Colon (tissue), 2 donors: ENCODE results near the gene NDUFS5.
"Not testable (repeated sequence)": the region's sequence is repeated elsewhere in the genome, so short reads cannot be mapped to it uniquely, and the experiment has no call there.

Experiments
- FAIRE-seq: peaks from 2 replicates; lab custom pipeline; 2012; peaks lifted over from hg19 to GRCh38; lab: Jason Lieb, UNC
- donor health status: control.
- donor health status: control.

Gene NDUFS5

DNA sequence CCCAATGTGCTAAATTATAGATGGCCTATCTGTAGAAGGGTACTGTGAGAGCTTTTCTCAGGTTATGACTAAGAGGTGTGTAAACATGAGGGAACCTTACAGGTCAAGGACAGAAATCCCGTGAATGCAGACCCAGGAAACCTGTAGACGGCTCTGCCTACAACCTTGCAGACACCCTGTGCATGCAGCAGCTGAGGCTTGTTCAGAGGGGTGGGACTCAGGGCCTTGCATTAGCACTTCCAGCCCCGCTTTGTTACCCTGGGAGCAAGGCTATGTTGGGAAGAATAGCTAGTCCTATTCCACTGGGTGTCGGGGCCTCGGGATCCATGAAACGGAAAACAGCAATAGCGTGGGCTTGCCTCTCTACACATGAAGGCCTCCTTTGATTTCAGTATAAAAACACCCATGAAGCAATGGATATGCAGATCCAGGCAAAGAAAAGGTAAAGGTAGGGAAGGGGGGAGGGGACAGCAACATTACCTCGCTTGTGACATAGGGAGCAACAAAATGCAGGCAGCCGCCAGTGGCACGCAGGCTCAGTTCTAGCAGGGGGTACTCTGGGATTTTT is 9.5 kb upstream of the NDUFS5 start:
- FAIRE-seq, result no peak

DNA sequence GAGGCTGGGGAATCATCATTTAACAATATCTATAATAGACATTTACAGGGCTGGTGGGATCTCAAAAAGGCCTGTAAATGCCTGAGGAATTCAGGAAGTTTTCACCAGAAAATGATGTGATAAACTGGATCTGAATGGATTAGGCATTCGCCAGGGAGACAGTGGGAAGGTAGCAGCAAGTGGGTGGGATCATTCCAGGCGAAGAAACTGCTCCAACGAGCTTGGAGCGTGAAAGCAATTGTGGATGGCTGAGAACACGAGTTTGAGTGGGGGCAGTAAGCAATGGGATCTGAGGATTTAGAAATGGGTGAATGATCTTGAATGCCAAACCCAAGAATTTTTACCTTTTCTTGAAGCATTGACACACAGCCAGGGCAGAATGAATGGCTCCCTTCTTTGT is 8.9 kb upstream of the NDUFS5 start:
- FAIRE-seq, result no peak

DNA sequence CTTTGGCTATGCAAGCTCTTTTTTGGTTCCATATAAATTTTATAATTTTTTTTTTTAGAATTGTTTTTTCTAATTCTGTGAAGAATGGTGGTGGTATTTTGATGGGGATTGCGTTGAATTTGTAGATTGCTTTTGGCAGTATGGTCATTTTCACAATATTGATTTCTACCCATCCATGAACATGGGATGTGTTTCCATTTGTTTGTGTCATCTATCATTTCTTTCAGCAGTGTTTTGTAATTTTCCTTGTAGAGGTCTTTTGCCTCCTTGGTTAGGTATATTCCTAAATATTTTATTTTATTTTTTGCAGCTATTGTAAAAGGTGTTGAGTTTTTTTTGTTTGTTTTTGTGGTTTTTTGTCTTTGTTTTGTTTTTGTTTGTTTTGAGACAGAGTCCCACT is 5.7 kb upstream of the NDUFS5 start:
- FAIRE-seq, result not testable (repeated sequence)

DNA sequence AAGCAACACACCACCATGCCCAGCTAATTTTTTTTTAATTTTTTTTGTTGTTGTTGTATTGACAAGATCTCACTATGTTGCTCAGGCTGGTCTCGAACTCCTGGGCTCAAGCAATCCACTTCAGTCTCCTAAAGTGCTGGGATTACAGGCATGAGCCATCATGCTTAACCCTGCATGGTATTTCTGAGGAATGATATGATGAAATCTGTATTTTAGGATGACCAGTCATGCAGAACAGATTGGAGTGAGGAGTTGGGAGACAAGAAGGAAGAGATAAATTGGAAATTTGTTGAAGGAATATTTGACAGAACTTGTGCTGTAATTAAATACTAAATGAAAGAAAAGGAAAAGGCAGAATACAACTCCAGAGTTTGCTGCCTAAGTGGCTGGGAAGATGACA is 4.7 kb upstream of the NDUFS5 start:
- no peak for FAIRE-seq

DNA sequence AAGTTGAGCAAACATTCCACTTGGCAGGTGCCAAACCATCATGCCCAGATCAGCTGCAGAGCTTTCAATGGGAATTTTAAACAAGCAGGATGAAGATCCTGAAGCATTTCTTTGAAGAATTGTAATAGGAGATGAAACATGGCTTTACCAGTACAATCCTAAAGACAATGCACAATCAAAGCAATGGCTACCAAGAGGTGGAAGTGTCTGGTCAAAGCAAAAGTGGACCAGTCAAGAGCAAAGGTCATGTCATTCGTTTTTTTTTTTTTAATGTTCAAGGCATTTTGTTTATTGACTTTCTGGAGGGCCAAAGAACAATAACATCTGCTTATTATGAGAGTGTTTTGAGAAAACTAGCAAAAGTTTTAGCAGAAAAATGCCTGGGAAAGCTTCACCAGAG is 3.0 kb upstream of the NDUFS5 start:
- no peak for FAIRE-seq

DNA sequence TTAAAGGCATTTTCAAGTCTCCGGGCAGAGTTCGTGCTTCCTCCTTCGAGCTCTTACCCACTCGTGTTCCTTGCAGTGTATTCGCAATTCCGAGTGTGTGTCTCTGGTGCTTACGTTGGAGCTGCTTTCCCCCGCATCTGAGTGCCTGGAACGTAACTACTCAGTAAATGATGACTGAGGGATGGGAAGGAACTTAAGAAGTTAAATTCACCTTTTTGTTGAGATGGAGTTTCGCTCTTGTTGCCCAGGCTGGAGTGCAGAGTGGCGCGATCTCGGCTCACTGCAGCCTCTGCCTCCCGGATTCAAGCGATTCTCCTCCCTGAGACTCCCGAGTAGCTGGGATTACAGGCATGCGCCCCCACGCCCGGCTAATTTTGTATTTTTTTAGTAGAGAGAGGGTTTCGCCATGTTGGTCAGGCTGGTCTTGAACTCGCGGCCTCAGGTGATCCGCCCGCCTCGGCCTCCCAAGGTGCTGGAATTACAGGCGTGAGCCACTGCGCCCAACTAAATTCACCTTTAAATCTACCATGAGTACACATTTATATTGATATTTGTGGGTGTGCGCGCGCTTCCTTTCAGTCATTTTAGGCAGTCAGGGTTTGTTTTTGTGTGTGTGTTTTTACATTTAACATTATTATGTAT is 837 bp downstream of the NDUFS5 start:
- FAIRE-seq, result no peak

DNA sequence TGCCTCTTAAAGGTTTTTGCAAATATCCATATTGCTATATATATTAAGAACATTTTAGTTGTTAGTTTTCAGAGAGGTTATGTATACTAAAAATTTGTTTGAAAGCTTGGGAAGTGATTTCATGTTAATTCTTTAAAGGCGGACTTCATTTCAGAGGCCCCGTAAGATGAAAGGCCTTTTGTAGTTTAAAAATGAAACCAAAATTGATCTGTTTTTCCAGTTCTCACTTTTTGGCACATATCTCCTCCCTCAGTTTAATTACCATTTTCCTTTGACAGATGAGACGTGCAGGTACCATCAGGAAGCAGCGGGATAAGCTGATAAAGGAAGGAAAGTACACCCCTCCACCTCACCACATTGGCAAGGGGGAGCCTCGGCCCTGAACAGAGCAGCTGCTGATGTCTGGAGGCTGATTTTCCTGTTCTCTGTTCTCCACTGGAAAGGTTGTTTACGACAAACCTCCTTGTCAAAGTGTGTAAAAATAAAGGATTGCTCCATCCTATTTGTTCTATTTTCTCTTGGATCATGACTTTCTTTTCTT is 8.0 kb downstream of the NDUFS5 start:
- FAIRE-seq, result no peak

DNA sequence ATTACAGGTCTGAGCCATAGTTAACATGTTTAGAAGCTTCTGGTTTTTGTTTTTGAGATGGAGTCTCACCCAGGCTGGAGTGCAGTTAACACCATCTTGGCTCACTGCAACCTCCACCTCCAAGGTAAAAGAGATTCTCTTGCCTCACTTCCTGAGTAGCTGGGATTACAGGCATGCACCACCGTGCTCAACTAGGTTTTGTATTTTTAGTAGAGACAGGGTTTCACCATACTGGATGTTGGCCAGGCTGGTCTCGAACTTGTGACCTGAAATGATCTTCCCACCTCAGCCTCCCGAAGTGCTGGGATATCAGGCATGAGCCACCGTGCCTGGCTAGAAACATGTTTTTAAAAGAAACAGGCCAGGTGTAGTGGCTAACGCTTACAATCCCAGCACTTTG is 10.5 kb downstream of the NDUFS5 start:
- no peak for FAIRE-seq

DNA sequence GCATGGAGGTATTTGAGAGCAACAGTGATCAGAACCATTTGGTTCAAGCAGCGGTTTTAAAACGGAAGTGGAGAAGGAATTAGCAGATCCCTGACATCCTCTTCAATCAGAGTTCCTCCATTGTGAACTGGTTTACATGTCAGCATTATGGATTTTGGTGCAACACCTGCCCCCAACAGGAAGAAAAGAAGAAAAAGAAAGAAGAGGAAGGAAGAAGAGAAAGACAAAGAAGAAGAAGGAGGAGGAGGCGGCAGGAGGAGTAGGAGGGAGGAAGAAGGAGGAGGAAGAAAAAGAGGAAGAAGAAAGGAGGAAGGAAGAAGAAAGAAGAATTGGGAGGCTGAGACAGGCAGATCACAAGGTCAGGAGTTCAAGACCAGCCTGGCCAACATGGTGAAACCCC is 17.4 kb downstream of the NDUFS5 start:
- FAIRE-seq, result no peak

DNA sequence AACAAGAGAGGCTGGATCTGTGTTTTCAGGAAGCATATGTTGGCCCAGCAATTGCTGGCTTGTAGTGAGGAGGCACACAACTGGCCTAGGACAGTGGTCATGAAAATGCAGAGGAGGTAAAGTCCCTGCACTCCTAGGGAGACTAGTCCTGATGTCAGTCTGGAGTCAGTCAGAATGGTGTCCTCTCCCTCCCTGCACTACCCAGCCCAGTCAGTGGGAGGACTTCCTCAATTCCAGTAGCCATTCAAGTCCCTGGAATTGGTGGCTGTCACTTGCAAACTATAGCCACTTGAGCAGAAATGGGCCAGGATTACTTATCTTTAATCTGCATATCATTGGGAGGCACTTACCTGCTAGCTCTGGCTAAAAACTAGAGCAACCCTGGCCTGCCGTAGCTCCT is 18.6 kb downstream of the NDUFS5 start:
- FAIRE-seq, result no peak

DNA sequence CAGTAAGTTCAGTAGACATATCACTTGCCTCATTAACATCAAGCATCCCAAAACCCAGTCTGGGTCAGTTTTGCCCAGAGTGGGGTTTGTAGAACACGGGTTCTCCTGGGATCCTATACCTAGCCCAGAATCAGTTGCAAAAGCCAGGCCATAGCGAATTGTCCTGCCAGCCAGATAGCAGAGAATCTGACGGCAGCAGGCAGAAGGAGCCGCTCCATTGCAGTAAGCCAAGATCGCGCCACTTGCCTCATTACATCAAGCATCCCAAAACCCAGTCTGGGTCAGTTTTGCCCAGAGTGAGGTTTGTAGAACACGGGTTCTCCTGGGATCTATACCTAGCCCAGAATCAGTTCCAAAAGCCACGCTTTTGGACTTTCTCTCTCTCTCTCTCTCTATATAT is 19.1 kb downstream of the NDUFS5 start:
- FAIRE-seq, result no peak

DNA sequence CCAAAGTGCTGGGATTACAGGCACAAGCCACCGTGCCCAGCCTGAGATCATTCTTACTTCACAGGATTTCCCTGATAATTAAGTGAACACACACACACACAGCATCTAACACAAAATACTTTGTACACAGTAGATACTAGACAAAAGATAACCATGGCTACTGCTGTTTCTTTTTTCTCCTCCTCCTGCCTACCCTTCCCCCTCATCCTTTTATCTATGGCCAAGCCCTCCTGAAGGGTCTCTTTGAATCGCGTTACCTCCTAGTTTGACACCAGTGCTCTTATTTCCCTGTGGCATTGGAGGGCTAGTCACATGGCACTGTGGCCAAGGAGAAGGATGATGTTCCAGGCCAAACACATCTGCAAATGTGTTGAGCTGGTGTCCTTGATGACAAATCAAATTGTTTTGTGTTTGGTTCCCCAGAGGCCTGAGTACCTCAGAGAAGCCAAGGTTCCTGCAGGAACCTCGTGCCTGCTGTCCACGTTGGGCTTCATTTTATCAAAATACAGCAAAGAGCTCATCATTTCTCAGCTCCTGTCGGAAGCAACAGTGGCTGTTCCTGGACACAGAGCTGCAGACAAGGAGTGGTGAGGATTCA is 20.6 kb downstream of the NDUFS5 start:
- no peak for FAIRE-seq

DNA sequence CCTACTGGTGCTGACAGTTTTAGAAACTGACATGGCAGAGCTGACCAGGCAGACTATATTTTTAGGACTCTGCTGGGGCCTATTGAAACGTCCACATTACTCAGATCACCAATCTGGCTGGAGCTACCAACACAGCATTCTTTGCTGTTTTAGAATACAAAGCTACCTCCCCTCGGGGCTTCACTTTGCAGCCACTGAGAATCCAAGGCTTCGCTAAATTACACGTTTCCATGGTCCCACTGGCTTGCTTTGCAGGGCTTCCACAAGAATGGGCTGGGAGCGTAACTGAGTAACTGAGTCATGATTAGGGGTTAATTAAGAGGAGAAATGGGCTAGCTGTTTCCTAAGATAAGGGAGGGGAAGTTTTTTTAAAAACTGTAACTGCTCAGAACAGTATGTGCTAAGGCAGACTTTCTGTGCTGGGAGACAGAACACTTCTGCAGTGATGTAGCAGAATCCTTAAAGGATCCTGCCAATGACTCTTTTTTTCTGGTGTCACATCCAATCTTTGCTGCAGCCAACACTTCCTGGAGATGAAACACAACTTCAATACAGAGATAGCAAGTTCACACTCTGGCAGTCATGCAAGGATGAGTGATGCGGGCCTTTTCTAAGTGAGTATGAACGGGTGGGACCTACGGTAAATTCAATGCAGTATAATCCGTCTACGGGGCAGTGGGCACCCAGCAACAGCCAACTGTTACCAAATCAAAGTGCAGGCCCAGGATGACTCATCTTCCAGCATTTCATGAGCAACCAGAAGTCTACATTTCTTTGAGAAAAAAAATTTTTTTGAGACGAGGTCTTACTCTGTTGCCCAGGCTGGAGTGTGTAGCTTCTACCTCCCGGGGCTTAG is 21.5 kb downstream of the NDUFS5 start:
- no peak for FAIRE-seq

DNA sequence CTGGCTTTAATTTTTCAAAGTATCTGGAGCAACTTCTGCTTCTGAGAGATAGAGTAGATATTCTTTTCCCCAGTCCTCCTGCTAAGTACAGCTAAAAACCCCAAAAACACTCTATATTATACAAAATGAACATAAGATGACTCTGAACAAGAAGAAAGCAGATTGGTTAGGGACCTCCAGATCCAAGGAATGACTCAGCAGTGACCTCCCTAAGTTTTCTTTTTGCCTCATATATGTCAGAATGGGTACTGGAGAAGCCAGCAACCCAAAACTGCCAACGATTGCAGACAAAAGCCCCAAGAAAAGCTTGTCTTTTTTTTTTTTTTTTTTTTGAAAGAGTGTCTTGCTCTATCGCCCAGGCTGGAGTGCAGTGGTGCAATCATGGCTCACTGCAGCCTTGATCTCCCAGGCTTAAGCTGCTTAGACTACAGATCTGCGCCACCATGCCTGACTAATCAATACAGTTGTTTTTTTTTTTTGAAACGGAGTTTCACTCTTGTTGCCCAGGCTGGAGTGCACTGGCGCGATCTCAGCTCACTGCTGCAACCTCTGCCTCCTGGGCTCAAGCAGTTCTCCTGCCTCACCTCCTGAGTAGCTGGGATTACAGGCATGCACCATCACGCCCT is 22.7 kb downstream of the NDUFS5 start:
- no peak for FAIRE-seq

DNA sequence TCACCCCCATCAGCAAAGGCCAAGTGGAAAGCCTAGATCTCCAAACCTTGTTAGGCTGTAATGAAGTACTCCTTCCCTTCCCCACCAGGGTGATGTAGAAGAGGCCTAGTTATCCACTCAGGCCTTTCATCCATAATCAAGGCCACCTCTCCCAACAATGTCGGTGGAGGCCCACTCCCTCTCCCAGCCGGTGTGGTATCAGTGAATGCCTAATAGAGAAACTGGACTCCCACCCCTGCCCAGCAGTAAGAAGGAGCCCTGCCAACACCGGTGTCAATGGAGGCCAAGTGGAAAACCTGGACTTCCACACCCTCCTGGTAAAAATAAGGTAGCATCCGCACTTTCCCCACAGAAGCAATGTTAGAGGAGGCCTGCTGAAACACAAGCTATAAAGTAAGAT is 23.9 kb downstream of the NDUFS5 start:
- no peak for FAIRE-seq

DNA sequence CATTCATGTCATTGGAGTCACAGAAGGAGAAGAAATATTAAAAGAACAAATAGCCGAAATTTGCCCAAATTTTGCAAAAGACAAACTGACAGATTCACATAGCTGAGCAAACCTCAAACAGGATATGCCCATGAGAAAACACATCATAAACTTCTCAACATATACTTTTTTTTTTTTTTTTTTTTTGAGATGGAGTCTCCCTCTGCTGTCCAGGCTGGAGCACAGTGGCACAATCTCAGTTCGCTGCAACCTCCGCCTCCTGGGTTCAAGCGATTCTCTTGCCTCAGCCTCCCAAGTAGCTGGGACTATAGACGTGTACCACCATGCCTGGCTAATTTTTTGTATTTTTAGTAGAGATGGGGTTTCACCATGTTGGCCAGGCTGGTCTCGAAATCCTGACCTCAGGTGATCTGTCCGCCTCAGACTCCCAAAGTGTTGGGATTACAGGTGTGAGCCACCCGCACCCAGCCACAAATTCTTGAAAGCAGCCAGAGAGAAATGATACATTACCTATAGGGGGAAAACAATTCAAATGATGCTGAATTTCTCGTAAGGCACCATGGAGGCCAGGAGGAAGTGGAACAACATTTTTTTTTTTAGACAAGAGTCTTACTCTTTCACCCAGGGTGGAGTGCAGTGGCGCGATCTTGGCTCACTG is 25.2 kb downstream of the NDUFS5 start:
- FAIRE-seq, result not testable (repeated sequence)

DNA sequence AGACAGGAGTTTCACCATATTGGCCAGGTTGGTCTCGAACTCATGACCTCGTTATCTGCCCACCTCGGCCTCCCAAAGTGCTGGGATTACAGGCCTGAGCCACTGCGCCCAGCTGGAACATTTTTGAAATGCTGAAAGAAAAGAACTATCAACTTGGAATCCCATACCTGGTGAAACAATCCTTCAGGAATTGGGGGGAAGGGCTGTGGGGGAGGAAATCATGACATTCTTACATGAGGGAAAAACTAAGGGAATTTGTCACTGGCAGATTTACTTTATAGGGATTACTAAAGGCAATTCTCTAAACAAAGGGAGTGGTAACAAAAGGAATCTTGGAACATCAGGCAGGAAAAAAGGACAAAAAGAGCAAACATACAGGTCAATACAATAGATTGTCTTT is 25.8 kb downstream of the NDUFS5 start:
- no peak for FAIRE-seq

DNA sequence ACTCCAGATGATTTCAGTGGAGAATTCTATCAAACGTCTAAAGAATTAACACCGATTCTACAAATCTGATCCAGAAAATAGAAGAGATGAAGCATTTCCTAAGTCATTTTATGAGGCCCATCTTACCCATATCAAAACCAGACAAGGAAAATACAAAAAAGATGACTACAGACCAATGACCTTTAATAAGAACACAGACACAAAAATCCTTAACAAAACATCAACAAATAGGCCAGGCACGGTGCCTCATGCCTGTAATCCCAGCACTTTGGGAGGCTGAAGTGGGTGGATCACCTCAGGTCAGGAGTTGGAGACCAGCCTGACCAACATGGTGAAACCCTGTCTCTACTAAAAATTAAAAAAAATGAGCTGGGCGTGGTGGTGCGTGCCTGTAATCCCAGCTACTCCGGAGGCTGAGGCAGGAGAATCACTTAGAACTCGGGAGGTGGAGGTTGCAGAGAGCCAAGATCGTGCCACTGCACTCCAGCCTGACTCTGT is 29.1 kb downstream of the NDUFS5 start:
- FAIRE-seq, result not testable (repeated sequence)

DNA sequence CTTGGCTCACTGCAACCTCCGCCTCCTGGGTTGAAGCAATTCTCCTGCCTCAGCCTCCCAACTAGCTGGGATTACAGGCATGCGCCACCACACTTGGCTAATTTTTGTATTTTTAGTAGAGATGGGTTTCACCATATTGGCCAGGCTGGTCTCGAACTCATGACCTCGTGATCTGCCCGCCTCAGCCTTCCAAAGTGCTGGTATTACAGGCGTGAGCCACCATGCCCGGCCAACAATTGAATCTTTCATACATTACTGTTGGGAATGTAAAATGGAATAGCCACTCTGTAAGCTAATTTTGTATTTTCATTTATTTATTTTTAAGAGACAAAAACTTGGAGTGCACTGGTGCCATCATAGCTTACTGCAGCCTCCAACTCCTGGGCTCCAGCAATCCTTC is 35.4 kb downstream of the NDUFS5 start:
- not testable (repeated sequence) for FAIRE-seq

DNA sequence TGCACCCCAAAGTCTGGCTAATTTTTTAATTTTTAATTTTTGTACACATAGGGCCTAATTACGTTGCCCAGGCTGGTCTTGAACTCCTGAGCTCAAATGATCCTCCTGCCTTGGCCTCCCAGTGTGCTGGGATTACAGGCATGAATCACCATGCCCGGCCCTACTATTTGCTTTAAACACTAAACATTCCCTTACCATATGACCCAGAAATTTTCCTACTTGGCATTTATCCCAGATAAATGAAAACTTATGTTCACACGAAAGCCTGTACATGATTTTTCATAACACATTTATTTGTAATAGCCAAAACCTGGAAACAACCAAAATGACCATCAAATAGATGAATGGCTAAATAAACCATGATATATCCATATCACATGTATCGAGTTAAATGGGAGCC is 35.8 kb downstream of the NDUFS5 start:
- no peak for FAIRE-seq

DNA sequence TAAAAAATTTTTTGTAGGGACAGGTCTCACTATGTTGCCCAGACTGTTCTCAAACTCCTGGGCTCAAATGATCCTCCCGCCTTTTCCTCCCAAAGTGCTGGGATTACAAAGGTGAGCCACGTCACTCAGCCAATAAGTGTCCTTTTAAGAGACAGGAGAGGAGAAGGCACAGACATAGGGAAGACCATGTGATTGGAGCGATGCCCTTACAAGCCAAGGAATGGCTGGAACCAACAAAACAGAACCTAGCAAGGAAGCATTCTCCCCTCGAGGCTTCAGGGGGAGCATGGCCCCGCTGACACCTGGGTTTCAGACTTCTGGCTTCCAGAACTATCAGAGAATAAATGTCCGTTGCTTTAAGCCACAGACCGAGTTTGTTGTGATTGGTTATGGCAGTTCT is 37.0 kb downstream of the NDUFS5 start:
- FAIRE-seq, result no peak

DNA sequence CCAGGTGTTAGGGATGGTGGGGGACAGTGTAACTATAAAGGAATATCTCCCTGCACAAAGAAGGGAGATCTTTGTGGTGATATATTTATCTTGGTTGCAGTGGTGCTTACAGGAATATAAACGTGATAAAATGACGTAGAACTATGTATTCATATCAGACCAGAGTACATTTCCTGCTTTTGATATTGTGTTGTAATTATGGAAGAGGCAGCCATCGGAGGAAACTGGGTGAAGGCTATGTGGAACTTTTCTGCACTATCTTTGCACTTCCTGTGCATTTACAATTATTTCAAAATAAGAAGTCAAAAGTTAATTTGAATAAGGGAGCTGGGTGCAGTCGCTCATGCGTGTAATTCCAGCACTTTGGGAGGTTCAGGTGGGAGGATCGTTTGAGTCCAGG is 37.6 kb downstream of the NDUFS5 start:
- FAIRE-seq, result no peak
